ENCODE data around the gene SUPT20HL1. TPM values are rescaled to one million over a fixed set of nuclear protein-coding genes. Genes with fewer than 3 reads are reported as not detected.
"Not testable (repeated sequence)": the region's sequence is repeated elsewhere in the genome, so short reads cannot be mapped to it uniquely, and the experiment has no call there.

Gene SUPT20HL1
- total RNA-seq, 2 experiments from 2014 or later, result not detected

GRCh38 chrX:24371391-24371972 is 11.0 kb downstream of the SUPT20HL1 start:
- no peaks in the 10 kb centered on the region for H3K9me3 Mint-ChIP-seq
- H3K27me3 Mint-ChIP-seq, result peaks cover 2% of the 10 kb centered on the region
- H3K36me3 Mint-ChIP-seq, result no peaks in the 10 kb centered on the region
- ATAC-seq (ENCODE audit: low read depth) (peak; percentile 74), DNase-seq (peak; percentile 39)
- H3K27ac Mint-ChIP-seq, result no peak overlapping the region
- H3K4me3 Mint-ChIP-seq, result peak overlapping the region; percentile 51
- POLR2A ChIA-PET, result no interaction called here
- peaks cover 13% of the 10 kb centered on the region for H3K4me1 Mint-ChIP-seq

GRCh38 chrX:24372021-24372763 is 11.8 kb downstream of the SUPT20HL1 start:
- ATAC-seq (ENCODE audit: low read depth), result no peak
- POLR2A ChIA-PET, result interaction anchor here (0.6 kb wide), 1 partner anchor 67 kb away, joined by 6 read pairs; no protein-coding TSS in a partner anchor
- Mint-ChIP-seq H3K27ac (no peak overlapping the region), H3K9me3 (no peaks in the 10 kb centered on the region), H3K27me3 (peaks cover 2% of the 10 kb centered on the region), H3K36me3 (no peaks in the 10 kb centered on the region), H3K4me1 (peaks cover 11% of the 10 kb centered on the region), H3K4me3 (no peak overlapping the region)
- DNase-seq, result no peak

GRCh38 chrX:24375600-24376131 is 15.2 kb downstream of the SUPT20HL1 start:
- peaks cover 2% of the 10 kb centered on the region for H3K27me3 Mint-ChIP-seq
- POLR2A ChIA-PET, result no interaction called here
- H3K4me1 Mint-ChIP-seq, result peaks cover 5% of the 10 kb centered on the region
- no peaks in the 10 kb centered on the region for H3K36me3 Mint-ChIP-seq
- no peak overlapping the region for H3K4me3 Mint-ChIP-seq
- ATAC-seq (ENCODE audit: low read depth) (no peak), DNase-seq (no peak)
- H3K27ac Mint-ChIP-seq, result no peak overlapping the region
- H3K9me3 Mint-ChIP-seq, result no peaks in the 10 kb centered on the region

- Mint-ChIP-seq H3K4me1 (no peaks in the 10 kb centered on the region), H3K36me3 (no peaks in the 10 kb centered on the region), H3K4me3 (no peak overlapping the region), H3K9me3 (no peaks in the 10 kb centered on the region), H3K27me3 (peaks cover 2% of the 10 kb centered on the region), H3K27ac (no peak overlapping the region)
- DNase-seq (no peak), ATAC-seq (ENCODE audit: low read depth) (no peak)
- POLR2A ChIA-PET, result no interaction called here
Measured at GRCh38 chrX:24376403-24376802, 16.0 kb downstream of the SUPT20HL1 start.

GRCh38 chrX:24377195-24377594 is 16.8 kb downstream of the SUPT20HL1 start:
- no peak for ATAC-seq (ENCODE audit: low read depth)
- Mint-ChIP-seq H3K4me1 (no peaks in the 10 kb centered on the region), H3K9me3 (no peaks in the 10 kb centered on the region), H3K27me3 (peaks cover 2% of the 10 kb centered on the region), H3K4me3 (no peak overlapping the region), H3K36me3 (no peaks in the 10 kb centered on the region), H3K27ac (no peak overlapping the region)
- DNase-seq, result no peak
- POLR2A ChIA-PET, result no interaction called here

GRCh38 chrX:24377911-24378468 is 17.6 kb downstream of the SUPT20HL1 start:
- H3K27ac Mint-ChIP-seq, result no peak overlapping the region
- DNase-seq (no peak), ATAC-seq (ENCODE audit: low read depth) (no peak)
- H3K4me3 Mint-ChIP-seq, result no peak overlapping the region
- POLR2A ChIA-PET, result interaction anchor here (0.6 kb wide), 1 partner anchor 31 kb away, joined by 3 read pairs; no protein-coding TSS in a partner anchor
- no peaks in the 10 kb centered on the region for H3K9me3 Mint-ChIP-seq
- no peaks in the 10 kb centered on the region for H3K36me3 Mint-ChIP-seq
- no peaks in the 10 kb centered on the region for H3K4me1 Mint-ChIP-seq
- peaks cover 3% of the 10 kb centered on the region for H3K27me3 Mint-ChIP-seq

- POLR2A ChIA-PET, result interaction anchor here (0.6 kb wide), 1 partner anchor 30 kb away, joined by 3 read pairs; no protein-coding TSS in a partner anchor
- no peak overlapping the region for H3K27ac Mint-ChIP-seq
- no peak for ATAC-seq (ENCODE audit: low read depth)
- peaks cover 3% of the 10 kb centered on the region for H3K27me3 Mint-ChIP-seq
- DNase-seq, result no peak
- no peaks in the 10 kb centered on the region for H3K36me3 Mint-ChIP-seq
- H3K4me1 Mint-ChIP-seq, result no peaks in the 10 kb centered on the region
- H3K4me3 Mint-ChIP-seq, result no peak overlapping the region
- H3K9me3 Mint-ChIP-seq, result no peaks in the 10 kb centered on the region
Measured at GRCh38 chrX:24378706-24379105, 18.3 kb downstream of the SUPT20HL1 start.

- Mint-ChIP-seq H3K27ac (no peak overlapping the region), H3K27me3 (peaks cover 10% of the 10 kb centered on the region), H3K9me3 (no peaks in the 10 kb centered on the region), H3K36me3 (no peaks in the 10 kb centered on the region), H3K4me3 (no peak overlapping the region), H3K4me1 (no peaks in the 10 kb centered on the region)
- POLR2A ChIA-PET, result no interaction called here
- no peak for DNase-seq
- ATAC-seq (ENCODE audit: low read depth), result no peak
Measured at GRCh38 chrX:24380262-24381187, 20.1 kb downstream of the SUPT20HL1 start.

- POLR2A ChIA-PET; ATAC-seq (ENCODE audit: low read depth); H3K4me3 Mint-ChIP-seq; H3K27ac Mint-ChIP-seq; H3K36me3 Mint-ChIP-seq; H3K4me1 Mint-ChIP-seq; DNase-seq; H3K9me3 Mint-ChIP-seq: not testable (repeated sequence)
- H3K27me3 Mint-ChIP-seq, result peaks cover 17% of the 10 kb centered on the region
Measured at GRCh38 chrX:24382315-24382714, 21.9 kb downstream of the SUPT20HL1 start.

GRCh38 chrX:24387724-24388123 is 27.3 kb downstream of the SUPT20HL1 start:
- no peak overlapping the region for H3K4me3 Mint-ChIP-seq
- no peak for ATAC-seq (ENCODE audit: low read depth)
- H3K4me1 Mint-ChIP-seq, result no peaks in the 10 kb centered on the region
- POLR2A ChIA-PET, result no interaction called here
- peaks cover 23% of the 10 kb centered on the region for H3K27me3 Mint-ChIP-seq
- DNase-seq, result no peak
- H3K36me3 Mint-ChIP-seq, result no peaks in the 10 kb centered on the region
- H3K27ac Mint-ChIP-seq, result no peak overlapping the region
- H3K9me3 Mint-ChIP-seq, result no peaks in the 10 kb centered on the region

GRCh38 chrX:24391389-24391788 is 30.9 kb downstream of the SUPT20HL1 start:
- Mint-ChIP-seq H3K4me3 (no peak overlapping the region), H3K9me3 (no peaks in the 10 kb centered on the region), H3K27me3 (peaks cover 11% of the 10 kb centered on the region), H3K4me1 (no peaks in the 10 kb centered on the region), H3K27ac (no peak overlapping the region), H3K36me3 (no peaks in the 10 kb centered on the region)
- no peak for ATAC-seq (ENCODE audit: low read depth)
- POLR2A ChIA-PET, result no interaction called here
- DNase-seq, result no peak

GRCh38 chrX:24391843-24392242 is 31.4 kb downstream of the SUPT20HL1 start:
- ATAC-seq (ENCODE audit: low read depth) (no peak), DNase-seq (no peak)
- Mint-ChIP-seq H3K27ac (no peak overlapping the region), H3K4me3 (no peak overlapping the region), H3K36me3 (no peaks in the 10 kb centered on the region), H3K4me1 (no peaks in the 10 kb centered on the region), H3K9me3 (no peaks in the 10 kb centered on the region), H3K27me3 (peaks cover 11% of the 10 kb centered on the region)
- POLR2A ChIA-PET, result no interaction called here

GRCh38 chrX:24392709-24393108 is 32.3 kb downstream of the SUPT20HL1 start:
- peaks cover 6% of the 10 kb centered on the region for H3K27me3 Mint-ChIP-seq
- no peak overlapping the region for H3K4me3 Mint-ChIP-seq
- H3K4me1 Mint-ChIP-seq, result no peaks in the 10 kb centered on the region
- no peak for ATAC-seq (ENCODE audit: low read depth)
- POLR2A ChIA-PET, result no interaction called here
- H3K27ac Mint-ChIP-seq, result no peak overlapping the region
- no peaks in the 10 kb centered on the region for H3K9me3 Mint-ChIP-seq
- DNase-seq, result no peak
- H3K36me3 Mint-ChIP-seq, result no peaks in the 10 kb centered on the region

Measured in activated naive CD8-positive, alpha-beta T cell treated with anti-CD3 and anti-CD28 coated beads, Interleukin-2, amount 10 ng/mL, durations not matched to agents 7 days and 5 days (primary cell).